Measurements from ENCODE around the gene TMTC1. TPM values are rescaled to one million over a fixed set of nuclear protein-coding genes. Genes with fewer than 3 reads are reported as not detected.

Gene TMTC1
- total and polyA plus RNA-seq, 2 experiments from 2014 or later: 4.8 to 24.3 TPM

DNA sequence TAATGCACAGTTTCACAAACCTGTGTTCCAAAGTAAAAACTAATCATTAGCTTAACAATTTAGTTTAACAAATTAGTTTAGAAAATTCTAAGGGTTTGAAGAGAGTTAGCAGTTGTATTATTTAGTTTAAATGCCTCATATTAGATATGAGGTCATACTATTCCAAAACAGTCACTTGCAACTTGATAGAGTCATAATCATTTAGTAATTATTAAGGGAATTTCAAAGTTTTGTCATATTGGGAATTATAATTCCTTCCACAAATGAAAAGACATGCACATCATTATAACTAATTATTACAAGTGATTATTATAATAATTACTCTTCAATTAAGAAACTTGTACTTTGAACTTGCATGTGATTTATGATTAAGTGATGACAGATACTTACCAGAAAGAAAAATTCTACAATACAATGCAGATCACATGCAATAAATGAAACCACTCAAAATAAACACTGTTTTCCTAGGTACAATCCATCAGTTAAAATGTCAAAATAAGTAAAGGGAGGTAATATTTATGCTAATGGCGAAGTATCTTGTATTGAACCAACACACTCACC, 66.1 kb downstream of the TMTC1 start:
- Mint-ChIP-seq H3K9me3 (no peaks in the 10 kb centered on the region), H3K27me3 (ENCODE audit: insufficient read depth, low read depth, poor library complexity) (no peaks in the 10 kb centered on the region), H3K4me1 (peaks cover 18% of the 10 kb centered on the region), H3K27ac (no peak overlapping the region), H3K4me3 (no peak overlapping the region), H3K36me3 (ENCODE audit: low read depth) (peaks cover 4% of the 10 kb centered on the region; the same call in 1 of the 3 replicates)
- H3K4me2 ChIP-seq: no peak overlapping the region
- H3K36me3 ChIP-seq (ENCODE audit: insufficient read depth): no peaks in the 10 kb centered on the region
- H3F3A ChIP-seq (replicated peaks; ENCODE audit: low read depth): no peaks in the 10 kb centered on the region
- no peak overlapping the region for H2AFZ ChIP-seq
- no peak for DNase-seq (ENCODE audit: low spot score)
- H4K20me1 ChIP-seq (replicated peaks; ENCODE audit: insufficient read depth): no peaks in the 10 kb centered on the region
- H3K27me3 ChIP-seq (ENCODE audit: insufficient read depth): no peaks in the 10 kb centered on the region
- TF ChIP-seq JUNB (IDR thresholded peaks at IDR 0.05; ENCODE audit: unreplicated experiment) (no peak), NANOG (IDR thresholded peaks at IDR 0.05; ENCODE audit: borderline replicate concordance) (no peak), ZNF331 (CRISPR knock-in tag; IDR thresholded peaks at IDR 0.05; ENCODE audit: low read depth) (no peak), EZH2phosphoT487 (IDR thresholded peaks at IDR 0.05; ENCODE audit: unreplicated experiment) (no peak), ZNF114 (CRISPR knock-in tag; IDR thresholded peaks at IDR 0.05) (no peak)
- TF ChIP-seq, protein P1, sequence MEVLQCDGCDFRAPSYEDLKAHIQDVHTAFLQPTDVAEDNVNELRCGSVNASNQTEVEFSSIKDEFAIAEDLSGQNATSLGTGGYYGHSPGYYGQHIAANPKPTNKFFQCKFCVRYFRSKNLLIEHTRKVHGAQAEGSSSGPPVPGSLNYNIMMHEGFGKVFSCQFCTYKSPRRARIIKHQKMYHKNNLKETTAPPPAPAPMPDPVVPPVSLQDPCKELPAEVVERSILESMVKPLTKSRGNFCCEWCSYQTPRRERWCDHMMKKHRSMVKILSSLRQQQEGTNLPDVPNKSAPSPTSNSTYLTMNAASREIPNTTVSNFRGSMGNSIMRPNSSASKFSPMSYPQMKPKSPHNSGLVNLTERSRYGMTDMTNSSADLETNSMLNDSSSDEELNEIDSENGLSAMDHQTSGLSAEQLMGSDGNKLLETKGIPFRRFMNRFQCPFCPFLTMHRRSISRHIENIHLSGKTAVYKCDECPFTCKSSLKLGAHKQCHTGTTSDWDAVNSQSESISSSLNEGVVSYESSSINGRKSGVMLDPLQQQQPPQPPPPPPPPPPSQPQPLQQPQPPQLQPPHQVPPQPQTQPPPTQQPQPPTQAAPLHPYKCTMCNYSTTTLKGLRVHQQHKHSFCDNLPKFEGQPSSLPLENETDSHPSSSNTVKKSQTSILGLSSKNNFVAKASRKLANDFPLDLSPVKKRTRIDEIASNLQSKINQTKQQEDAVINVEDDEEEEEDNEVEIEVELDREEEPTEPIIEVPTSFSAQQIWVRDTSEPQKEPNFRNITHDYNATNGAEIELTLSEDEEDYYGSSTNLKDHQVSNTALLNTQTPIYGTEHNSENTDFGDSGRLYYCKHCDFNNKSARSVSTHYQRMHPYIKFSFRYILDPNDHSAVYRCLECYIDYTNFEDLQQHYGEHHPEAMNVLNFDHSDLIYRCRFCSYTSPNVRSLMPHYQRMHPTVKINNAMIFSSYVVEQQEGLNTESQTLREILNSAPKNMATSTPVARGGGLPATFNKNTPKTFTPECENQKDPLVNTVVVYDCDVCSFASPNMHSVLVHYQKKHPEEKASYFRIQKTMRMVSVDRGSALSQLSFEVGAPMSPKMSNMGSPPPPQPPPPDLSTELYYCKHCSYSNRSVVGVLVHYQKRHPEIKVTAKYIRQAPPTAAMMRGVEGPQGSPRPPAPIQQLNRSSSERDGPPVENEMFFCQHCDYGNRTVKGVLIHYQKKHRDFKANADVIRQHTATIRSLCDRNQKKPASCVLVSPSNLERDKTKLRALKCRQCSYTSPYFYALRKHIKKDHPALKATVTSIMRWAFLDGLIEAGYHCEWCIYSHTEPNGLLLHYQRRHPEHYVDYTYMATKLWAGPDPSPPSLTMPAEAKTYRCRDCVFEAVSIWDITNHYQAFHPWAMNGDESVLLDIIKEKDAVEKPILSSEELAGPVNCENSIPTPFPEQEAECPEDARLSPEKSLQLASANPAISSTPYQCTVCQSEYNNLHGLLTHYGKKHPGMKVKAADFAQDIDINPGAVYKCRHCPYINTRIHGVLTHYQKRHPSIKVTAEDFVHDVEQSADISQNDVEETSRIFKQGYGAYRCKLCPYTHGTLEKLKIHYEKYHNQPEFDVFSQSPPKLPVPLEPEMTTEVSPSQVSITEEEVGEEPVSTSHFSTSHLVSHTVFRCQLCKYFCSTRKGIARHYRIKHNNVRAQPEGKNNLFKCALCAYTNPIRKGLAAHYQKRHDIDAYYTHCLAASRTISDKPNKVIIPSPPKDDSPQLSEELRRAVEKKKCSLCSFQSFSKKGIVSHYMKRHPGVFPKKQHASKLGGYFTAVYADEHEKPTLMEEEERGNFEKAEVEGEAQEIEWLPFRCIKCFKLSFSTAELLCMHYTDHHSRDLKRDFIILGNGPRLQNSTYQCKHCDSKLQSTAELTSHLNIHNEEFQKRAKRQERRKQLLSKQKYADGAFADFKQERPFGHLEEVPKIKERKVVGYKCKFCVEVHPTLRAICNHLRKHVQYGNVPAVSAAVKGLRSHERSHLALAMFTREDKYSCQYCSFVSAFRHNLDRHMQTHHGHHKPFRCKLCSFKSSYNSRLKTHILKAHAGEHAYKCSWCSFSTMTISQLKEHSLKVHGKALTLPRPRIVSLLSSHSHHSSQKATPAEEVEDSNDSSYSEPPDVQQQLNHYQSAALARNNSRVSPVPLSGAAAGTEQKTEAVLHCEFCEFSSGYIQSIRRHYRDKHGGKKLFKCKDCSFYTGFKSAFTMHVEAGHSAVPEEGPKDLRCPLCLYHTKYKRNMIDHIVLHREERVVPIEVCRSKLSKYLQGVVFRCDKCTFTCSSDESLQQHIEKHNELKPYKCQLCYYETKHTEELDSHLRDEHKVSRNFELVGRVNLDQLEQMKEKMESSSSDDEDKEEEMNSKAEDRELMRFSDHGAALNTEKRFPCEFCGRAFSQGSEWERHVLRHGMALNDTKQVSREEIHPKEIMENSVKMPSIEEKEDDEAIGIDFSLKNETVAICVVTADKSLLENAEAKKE (CRISPR knock-in tag; IDR thresholded peaks at IDR 0.05): no peak
- TF ChIP-seq, protein P2, sequence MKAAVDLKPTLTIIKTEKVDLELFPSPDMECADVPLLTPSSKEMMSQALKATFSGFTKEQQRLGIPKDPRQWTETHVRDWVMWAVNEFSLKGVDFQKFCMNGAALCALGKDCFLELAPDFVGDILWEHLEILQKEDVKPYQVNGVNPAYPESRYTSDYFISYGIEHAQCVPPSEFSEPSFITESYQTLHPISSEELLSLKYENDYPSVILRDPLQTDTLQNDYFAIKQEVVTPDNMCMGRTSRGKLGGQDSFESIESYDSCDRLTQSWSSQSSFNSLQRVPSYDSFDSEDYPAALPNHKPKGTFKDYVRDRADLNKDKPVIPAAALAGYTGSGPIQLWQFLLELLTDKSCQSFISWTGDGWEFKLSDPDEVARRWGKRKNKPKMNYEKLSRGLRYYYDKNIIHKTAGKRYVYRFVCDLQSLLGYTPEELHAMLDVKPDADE (IDR thresholded peaks at IDR 0.05): no peak
- no peaks in the 10 kb centered on the region for H3K9me2 ChIP-seq (ENCODE audit: insufficient read depth)
- no peak for ATAC-seq
- H3K4me3 ChIP-seq: no peak overlapping the region
- H3K79me2 ChIP-seq (replicated peaks; ENCODE audit: insufficient read depth): no peaks in the 10 kb centered on the region
- no peaks in the 10 kb centered on the region for H3K4me1 ChIP-seq (ENCODE audit: insufficient read depth)
- H3K27ac ChIP-seq (ENCODE audit: low read depth): 0 out of 2 replicates have a peak overlapping the region, but pooled peaks have one; percentile 20
